OCI-LY3 (cell line): ENCODE data around the gene GTF2IRD1.
"Not testable (repeated sequence)": the region's sequence is repeated elsewhere in the genome, so short reads cannot be mapped to it uniquely, and the experiment has no call there.

Experiments
- H2AFZ ChIP-seq: fragments of 200-600, 300-600 bp; shearing (Covaris generic); 2 replicates; pipeline ENCODE4 v1.6.0; 2014; ENCODE audit warnings: antibody characterized with exemption, low read depth, low read length
- H3K27ac ChIP-seq: fragments of 200-600, 300-600 bp; sonication (generic); 2 replicates; pipeline ENCODE4 v1.5.1; 2014; ENCODE audit warnings: mild to moderate bottlenecking, low read length, moderate library complexity, mixed read lengths
- H3K27me3 ChIP-seq: fragments of 200-600, 300-600 bp; sonication (generic); 2 replicates; pipeline ENCODE4 v1.6.1; 2014; ENCODE audit warnings: low read depth, low read length, mixed read lengths
- H3K36me3 ChIP-seq: fragments of 200-600, 300-600 bp; sonication (generic); replicated peaks from 2 replicates; pipeline ENCODE3; 2014; ENCODE audit warnings: low read depth, low read length, mixed read lengths
- H3K4me1 ChIP-seq: fragments of 300-600, 200-600 bp; sonication (generic); 2 replicates; pipeline ENCODE4 v1.6.1; 2014; ENCODE audit warnings: low read length, mixed read lengths
- H3K4me2 ChIP-seq: fragments of 200-600, 300-600 bp; sonication (generic); 2 replicates; pipeline ENCODE4 v1.6.1; 2014; ENCODE audit warnings: low read length, mixed read lengths
- H3K4me3 ChIP-seq: fragments of 300-600, 200-600 bp; sonication (generic); 2 replicates; pipeline ENCODE4 v1.5.1; 2014; ENCODE audit warnings: antibody characterized with exemption, mild to moderate bottlenecking, low read length, moderate library complexity
- H3K79me2 ChIP-seq: fragments of 300-600, 200-600 bp; shearing (Covaris generic); 2 replicates; pipeline ENCODE4 v1.6.1; 2014; ENCODE audit warnings: mild to moderate bottlenecking, low read length, mixed read lengths
- H3K9ac ChIP-seq: fragments of 300-600, 200-600 bp; shearing (Covaris generic); 2 replicates; pipeline ENCODE4 v1.6.0; 2014; ENCODE audit warnings: mild to moderate bottlenecking, low read length, moderate library complexity
- H3K9me3 ChIP-seq: fragments of 200-600, 300-600 bp; shearing (Covaris generic); 2 replicates; pipeline ENCODE4 v1.6.1; 2014; ENCODE audit warnings: low read length, mixed read lengths; ENCODE audit not compliant: insufficient read depth
- H4K20me1 ChIP-seq: fragments of 200-600, 300-600 bp; sonication (generic); 2 replicates; pipeline ENCODE4 v1.6.1; 2016; ENCODE audit warnings: low read length, mixed read lengths; ENCODE audit not compliant: insufficient read depth
- EZH2phosphoT487 ChIP-seq: fragments of 200-600 bp; shearing (Covaris generic); IDR thresholded peaks from 2 replicates; pipeline ENCODE4 v1.6.1; 2018; ENCODE audit warnings: antibody characterized with exemption, mixed run types, low read depth
- TF ChIP-seq, protein P1 (sequence below): fragments of 200-600, 300-600 bp; sonication (generic); IDR thresholded peaks from 2 replicates; pipeline ENCODE4 v1.5.1; 2014; ENCODE audit warnings: antibody characterized with exemption, low read length, low read depth

GTF2IRD1 gene

DNA sequence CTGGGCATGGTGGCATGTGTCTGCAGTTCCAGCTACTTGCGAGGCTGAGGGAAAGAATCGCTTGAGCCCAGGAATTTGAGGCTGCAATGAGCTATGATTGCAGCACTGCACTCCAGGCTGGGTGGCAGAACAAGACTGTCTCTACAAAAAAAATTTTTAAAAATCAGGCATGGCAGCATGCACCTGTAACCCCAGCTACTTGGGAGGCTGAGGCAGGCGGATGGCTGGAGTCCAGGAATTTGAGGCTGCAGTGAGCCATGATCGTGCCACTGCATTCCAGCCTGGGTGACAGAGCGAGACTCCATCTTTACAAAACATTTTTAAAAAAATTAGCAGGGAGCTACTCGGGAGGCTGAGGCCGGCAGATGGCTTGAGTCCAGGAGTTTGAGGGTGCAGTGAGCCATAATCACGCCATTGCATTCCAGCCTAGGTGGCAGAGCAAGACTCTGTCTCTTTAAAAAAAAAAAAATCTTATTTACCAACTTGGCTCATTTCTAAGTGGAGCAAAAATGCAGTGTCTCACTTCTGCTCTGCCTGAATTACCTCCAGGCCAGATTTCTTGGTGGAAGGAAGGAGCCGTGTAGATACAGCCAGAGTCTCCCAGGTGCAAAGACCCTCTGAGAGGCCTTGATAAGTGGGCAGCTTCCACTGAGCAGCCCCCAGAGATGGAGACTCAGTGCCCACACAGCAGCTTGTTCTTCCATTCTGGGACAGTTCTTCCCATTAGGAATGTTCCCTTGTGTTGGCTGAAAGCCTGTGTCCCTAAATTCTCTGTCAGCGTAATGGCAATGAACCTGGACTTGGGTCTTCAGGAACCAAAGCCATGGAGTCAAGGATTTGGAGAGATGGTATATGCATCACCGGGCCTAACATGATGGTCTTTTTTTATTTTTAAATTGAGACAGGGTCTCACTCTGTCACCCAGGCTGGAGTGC lies 30.0 kb downstream of the GTF2IRD1 start:
- H3K27ac ChIP-seq, result no peak overlapping the region
- no peaks in the 10 kb centered on the region for H4K20me1 ChIP-seq
- TF ChIP-seq EZH2phosphoT487, result no peak
- TF ChIP-seq, protein P1, sequence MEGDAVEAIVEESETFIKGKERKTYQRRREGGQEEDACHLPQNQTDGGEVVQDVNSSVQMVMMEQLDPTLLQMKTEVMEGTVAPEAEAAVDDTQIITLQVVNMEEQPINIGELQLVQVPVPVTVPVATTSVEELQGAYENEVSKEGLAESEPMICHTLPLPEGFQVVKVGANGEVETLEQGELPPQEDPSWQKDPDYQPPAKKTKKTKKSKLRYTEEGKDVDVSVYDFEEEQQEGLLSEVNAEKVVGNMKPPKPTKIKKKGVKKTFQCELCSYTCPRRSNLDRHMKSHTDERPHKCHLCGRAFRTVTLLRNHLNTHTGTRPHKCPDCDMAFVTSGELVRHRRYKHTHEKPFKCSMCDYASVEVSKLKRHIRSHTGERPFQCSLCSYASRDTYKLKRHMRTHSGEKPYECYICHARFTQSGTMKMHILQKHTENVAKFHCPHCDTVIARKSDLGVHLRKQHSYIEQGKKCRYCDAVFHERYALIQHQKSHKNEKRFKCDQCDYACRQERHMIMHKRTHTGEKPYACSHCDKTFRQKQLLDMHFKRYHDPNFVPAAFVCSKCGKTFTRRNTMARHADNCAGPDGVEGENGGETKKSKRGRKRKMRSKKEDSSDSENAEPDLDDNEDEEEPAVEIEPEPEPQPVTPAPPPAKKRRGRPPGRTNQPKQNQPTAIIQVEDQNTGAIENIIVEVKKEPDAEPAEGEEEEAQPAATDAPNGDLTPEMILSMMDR, result no peak
- H3K4me2 ChIP-seq, result no peak overlapping the region
- H3K9me3 ChIP-seq, result no peaks in the 10 kb centered on the region
- no peaks in the 10 kb centered on the region for H3K4me1 ChIP-seq
- no peak overlapping the region for H3K9ac ChIP-seq
- no peaks in the 10 kb centered on the region for H3K36me3 ChIP-seq
- H3K79me2 ChIP-seq, result no peaks in the 10 kb centered on the region
- H2AFZ ChIP-seq, result no peak overlapping the region
- no peaks in the 10 kb centered on the region for H3K27me3 ChIP-seq
- no peak overlapping the region for H3K4me3 ChIP-seq

DNA sequence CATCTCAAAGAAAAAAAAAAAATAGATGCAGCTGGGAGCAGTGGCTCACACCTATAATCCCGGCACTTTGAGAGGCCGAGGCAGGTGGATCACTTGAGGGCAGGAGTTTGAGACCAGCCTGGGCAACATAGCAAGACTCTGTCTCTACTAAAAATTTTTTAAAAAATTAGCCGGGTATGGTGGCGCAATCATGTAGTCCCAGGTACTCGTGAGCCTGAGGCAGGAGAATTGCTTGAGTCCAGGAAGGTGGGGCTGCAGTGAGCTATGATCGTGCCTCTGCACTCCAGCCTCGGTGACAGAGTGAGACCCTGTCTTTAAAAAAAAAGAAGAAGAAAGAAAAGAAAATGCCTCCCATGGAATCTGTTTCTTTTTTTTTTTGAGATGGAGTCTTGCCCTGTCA lies 31.9 kb downstream of the GTF2IRD1 start:
- no peaks in the 10 kb centered on the region for H3K9me3 ChIP-seq
- TF ChIP-seq, protein P1, result no peak
- no peak for TF ChIP-seq EZH2phosphoT487
- no peaks in the 10 kb centered on the region for H3K4me1 ChIP-seq
- H2AFZ ChIP-seq, result no peak overlapping the region
- H3K27me3 ChIP-seq, result no peaks in the 10 kb centered on the region
- no peak overlapping the region for H3K4me2 ChIP-seq
- H3K9ac ChIP-seq, result no peak overlapping the region
- no peaks in the 10 kb centered on the region for H3K36me3 ChIP-seq
- H3K27ac ChIP-seq, result no peak overlapping the region
- H3K4me3 ChIP-seq, result no peak overlapping the region
- H3K79me2 ChIP-seq, result no peaks in the 10 kb centered on the region
- H4K20me1 ChIP-seq, result no peaks in the 10 kb centered on the region

- H3K27ac ChIP-seq, H4K20me1 ChIP-seq, H3K4me3 ChIP-seq, H3K4me1 ChIP-seq, H3K9me3 ChIP-seq, H3K4me2 ChIP-seq, H3K36me3 ChIP-seq, H3K27me3 ChIP-seq, H2AFZ ChIP-seq, H3K9ac ChIP-seq, H3K79me2 ChIP-seq: not testable (repeated sequence)
Observed at GRCh38 chr7:74488518-74489030, 34.9 kb downstream of the GTF2IRD1 start.

DNA sequence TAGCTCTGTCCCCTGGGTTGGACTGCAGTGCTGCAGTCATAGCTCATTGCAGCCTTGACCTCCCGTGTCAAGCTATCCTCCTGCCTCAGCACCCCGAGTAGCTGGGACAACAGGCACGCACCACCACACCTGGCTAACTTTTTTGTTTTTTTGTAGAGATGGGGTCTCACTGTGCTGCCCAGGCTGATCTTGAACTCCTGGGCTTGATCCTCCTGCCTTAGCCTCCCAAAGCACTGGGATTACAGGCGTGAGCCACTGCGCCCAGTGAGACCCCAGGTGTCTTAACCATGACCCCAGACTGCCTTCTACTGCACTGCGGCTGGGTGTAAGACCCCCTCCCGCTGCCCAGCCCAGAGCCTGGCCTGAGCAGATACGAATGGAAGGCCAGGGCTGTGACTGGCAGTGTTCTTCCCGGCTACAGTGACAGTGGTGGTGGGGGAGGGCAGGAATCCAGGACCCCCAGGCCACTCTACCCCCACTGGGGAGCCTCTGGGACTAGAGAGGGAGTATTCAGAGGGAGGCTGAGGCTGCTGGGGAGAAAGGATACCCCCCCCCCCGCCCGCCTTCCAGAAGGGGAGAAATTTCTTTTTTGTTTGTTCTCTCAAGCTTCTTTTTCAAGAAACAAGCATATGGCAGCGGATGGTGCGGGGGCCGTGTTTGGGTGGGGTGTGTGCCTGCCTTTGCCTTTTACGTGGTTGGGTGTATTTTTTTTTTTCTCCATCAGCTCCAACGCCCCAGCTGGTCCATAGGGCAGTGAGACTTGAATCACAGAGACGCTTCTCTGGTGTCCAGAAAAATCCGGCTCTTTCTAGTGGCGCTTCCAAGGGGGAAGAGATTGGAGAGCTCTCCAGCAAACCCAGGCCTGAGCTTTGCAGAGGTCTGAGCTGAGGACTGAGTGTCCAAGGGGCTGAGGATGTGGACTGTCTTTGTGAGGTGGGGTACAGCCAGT lies 36.6 kb downstream of the GTF2IRD1 start:
- no peaks in the 10 kb centered on the region for H4K20me1 ChIP-seq
- H3K4me1 ChIP-seq, result no peaks in the 10 kb centered on the region
- no peak overlapping the region for H3K9ac ChIP-seq
- no peak overlapping the region for H2AFZ ChIP-seq
- no peaks in the 10 kb centered on the region for H3K79me2 ChIP-seq
- H3K4me3 ChIP-seq, result no peak overlapping the region
- no peaks in the 10 kb centered on the region for H3K9me3 ChIP-seq
- no peak for TF ChIP-seq EZH2phosphoT487
- TF ChIP-seq, protein P1, result no peak
- no peaks in the 10 kb centered on the region for H3K36me3 ChIP-seq
- no peak overlapping the region for H3K27ac ChIP-seq
- no peaks in the 10 kb centered on the region for H3K27me3 ChIP-seq
- H3K4me2 ChIP-seq, result no peak overlapping the region

- not testable (repeated sequence) for H3K79me2 ChIP-seq
Observed at GRCh38 chr7:74491490-74491889, 37.8 kb downstream of the GTF2IRD1 start.

More at GRCh38 chr7:74491490-74491889, 37.8 kb downstream of the GTF2IRD1 start:
- H3K4me1 ChIP-seq, H2AFZ ChIP-seq, H3K27me3 ChIP-seq, H3K27ac ChIP-seq, H4K20me1 ChIP-seq, H3K9me3 ChIP-seq, H3K4me3 ChIP-seq, H3K36me3 ChIP-seq, H3K9ac ChIP-seq, H3K4me2 ChIP-seq: not testable (repeated sequence)
